Endometrial microvascular endothelial cells (primary cell): ENCODE measurements around the gene ANKRD55. TPM values are rescaled to one million over a fixed set of nuclear protein-coding genes. Genes with fewer than 3 reads are reported as not detected.
"Not testable (repeated sequence)": the region's sequence is repeated elsewhere in the genome, so short reads cannot be mapped to it uniquely, and the experiment has no call there.

Experiments used
- in situ Hi-C: cut with HindIII; loops from 2 replicates; pipeline ENCODE4 v1.10.0; 2017; ENCODE audit warnings: low sequenced_read_pairs, low pct_unique_long_range_greater_than_20kb; ENCODE audit errors: inconsistent ontology term
- total RNA-seq: library from RNA; depleted of rRNA; stranded (reverse); fragments of >200 nt; gene quantifications from one replicate; pipeline ENCODE4 v1.2.3, GENCODE V29; 2015; ENCODE audit errors: inconsistent ontology term

The ANKRD55 gene
- total RNA-seq = 0.84 TPM

DNA sequence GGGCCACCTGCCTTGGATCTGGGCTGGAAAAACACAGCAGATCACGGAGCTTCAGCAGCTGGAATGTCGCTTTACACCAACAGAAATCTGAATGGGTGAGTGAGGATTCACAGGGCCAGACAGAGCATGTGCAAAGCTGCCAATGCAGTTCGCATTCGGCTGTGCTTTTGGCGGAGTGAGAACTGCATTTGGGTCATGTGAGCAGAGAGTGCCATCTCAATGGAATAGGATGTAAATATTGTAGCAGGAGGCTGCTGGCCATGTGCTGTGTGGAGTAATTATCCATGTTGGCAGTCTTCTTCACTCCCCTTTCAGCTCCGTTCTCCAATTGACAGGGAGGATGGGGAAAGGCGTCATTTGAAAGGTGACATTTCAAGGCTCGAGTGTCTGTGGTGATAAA, at the start of gene ANKRD55:
Gene ANKRD55 (minus strand): TSS at position 101 of the 400 bp plus-strand sequence. CDS start 417 bp downstream, outside the sequence.
- in situ Hi-C loops = no loop called here

DNA sequence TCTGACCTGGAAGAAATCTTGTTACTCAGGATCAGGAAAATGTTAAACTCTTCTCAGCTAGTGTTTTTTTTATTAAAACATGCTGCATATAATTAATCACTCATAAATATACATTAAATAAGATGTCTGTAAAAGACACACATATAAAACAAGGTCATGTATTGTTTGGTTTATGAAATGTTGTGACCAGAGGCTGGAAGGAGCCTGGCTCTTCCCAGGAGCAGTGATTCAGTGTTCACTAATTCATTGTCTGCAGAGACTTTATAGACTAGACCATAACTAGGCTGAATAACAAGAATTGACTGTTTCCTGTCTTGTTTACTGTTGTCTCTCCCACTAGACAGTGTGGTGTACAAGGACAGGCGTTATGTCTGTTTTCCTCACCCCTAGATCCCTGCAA, 49.1 kb upstream of the ANKRD55 start:
- in situ Hi-C loops = no loop called here

DNA sequence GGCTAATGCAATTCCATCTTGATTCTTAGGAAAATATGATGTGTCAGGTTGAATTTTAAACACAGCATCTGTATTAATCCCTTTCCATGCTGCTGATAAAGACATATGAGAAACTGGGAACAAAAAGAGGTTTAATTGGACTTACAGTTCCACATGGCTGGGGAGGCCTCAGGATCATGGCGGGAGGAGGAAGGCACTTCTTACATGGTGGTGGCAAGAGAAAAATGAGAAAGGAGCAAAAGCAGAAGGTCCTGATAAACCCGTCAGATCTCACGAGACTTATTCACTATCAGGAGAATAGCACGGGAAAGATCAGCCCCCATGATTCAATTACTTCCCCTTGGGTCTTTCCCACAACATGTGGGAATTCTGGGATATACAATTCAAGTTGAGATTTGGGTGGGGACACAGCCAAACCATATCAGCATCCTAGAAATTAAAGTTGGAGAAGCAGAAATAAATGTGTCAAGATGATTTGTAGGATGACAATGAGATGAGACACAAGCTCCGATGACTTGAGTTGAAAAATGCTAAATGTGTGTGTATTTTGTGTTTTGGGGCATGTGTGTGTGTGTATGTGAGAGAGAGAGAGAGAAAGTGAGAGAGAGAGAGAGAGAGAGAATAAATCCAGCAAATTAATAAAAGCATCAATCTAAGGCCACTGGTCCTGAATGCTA, 48.5 kb upstream of the ANKRD55 start:
- in situ Hi-C loops = no loop called here

GRCh38 chr5:56279979-56280378, 46.8 kb upstream of the ANKRD55 start:
- in situ Hi-C loops = no loop called here

DNA sequence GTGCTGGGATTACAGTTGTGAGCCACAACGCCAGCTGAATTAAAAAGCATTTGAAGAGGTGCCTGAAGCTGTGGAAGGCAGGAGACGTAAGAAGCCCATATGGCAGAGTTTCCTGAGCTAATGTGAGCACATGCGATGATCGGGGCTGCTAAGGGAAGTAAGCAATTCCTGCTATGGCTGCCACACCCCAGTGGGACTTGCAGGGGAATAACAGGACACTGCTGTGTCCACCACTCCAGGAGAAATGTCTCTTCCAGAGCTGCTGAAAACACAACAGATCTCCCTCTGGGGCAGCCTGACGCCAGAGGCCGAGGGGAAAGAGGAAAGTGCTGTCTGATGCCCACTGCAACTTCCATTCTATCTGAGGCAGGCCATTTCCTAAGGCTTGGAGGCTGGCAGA, 46.2 kb upstream of the ANKRD55 start:
- in situ Hi-C loops = no loop called here

DNA sequence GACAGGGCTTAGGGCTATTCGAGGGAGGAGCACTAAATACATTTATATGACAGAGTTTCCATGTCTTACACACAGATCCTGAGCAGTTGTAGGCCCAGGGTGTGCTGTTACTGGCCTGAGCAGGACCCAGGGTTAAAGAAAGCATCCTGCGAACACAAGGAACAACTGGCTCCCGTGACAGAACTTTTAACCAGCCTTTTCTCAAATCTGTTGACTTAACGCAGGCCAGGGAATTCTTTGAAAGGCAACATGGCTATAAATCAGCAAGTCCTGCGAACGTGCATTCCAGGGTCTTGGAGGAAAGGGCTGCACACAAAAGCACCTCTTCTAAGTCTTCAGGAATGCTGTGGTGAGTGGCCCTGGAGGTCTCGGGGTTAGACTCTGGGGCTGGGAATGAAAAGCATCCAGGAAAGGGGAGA, 45.2 kb upstream of the ANKRD55 start:
- in situ Hi-C loops = no loop called here

DNA sequence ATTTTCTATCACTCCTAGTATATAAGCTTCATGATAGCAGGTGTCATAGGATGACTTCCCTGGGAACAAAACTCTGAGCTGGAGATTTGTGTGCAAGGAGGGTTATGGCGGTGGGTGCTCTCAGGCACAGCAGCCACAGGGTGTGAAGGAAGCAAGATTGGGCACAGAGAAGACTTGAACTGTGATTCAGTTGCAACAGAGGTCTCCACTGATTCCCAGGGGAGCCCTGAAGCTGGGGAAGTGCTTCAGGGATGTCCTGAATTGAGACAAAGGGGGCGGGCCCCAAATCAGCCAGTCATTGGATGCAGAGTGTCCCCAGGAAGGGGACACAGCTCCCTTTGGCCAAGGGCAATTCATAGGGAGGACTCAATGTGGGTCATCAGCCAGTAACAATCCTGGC, 44.4 kb upstream of the ANKRD55 start:
- in situ Hi-C loops = no loop called here

- in situ Hi-C loops = no loop called here
These were observed 40.3 kb upstream of the ANKRD55 start for GRCh38 chr5:56273376-56273955.

DNA sequence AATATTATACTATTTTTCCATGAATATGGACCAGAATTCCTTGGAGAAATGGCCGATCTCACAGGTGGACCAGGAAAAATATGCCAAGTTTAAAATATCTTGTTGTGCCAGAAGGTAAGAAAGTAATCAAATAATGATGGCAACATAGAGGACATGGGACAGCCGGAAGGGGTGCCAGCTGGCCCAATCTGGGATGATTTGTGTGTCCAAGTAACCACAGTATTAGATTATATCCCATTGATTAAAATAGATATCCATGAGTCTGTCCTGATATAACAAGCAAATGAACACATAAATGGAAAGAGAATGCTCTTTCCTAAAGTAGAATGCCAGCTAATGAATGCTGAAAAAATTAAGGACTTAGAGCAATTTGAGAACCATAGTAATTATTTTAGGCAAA, 39.6 kb upstream of the ANKRD55 start:
- in situ Hi-C loops = no loop called here

- in situ Hi-C loops = no loop called here
These were observed 37.6 kb upstream of the ANKRD55 start for GRCh38 chr5:56270568-56271392.

DNA sequence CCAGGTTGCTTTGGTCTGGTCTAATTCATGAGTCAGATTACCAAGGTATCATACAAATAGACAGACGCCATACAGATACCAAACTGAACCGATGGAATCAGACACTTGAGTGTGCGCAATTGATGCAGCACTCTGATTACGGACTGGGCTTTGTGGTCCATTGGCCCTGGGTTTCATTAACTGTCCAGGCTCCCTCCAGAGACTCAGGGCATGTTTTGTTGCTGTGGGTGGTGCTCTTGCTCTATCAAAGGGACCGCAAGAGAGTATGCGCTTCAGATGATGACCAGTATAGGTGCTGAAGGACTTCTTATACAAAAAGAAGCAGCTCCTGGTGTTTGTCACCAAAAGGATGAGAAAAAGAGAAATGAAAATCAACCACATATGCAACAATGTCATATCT, 36.9 kb upstream of the ANKRD55 start:
- in situ Hi-C loops = no loop called here

GRCh38 chr5:56269216-56269927, 36.2 kb upstream of the ANKRD55 start:
- in situ Hi-C loops = no loop called here

- in situ Hi-C loops = not testable (repeated sequence)
These were observed 35.6 kb upstream of the ANKRD55 start for GRCh38 chr5:56268707-56269106.

DNA sequence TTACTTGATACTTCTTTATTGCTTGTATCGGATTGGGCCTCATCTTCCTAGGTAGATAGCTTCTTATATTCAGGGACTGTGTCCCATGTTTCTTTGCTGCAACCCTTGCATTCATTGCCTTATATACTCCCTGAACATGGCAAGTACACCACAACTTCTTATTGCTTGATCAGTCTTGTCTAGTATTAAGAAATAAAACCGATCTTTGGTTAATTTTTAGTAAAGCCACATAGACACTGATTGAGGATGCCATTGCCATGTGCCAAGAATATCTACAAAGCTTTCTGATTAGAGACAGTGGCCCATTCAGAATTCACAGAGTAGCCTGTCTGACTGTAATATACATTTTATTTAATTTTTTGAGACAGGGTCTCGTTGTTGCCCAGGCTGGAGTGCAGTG, 34.7 kb upstream of the ANKRD55 start:
- in situ Hi-C loops = no loop called here

DNA sequence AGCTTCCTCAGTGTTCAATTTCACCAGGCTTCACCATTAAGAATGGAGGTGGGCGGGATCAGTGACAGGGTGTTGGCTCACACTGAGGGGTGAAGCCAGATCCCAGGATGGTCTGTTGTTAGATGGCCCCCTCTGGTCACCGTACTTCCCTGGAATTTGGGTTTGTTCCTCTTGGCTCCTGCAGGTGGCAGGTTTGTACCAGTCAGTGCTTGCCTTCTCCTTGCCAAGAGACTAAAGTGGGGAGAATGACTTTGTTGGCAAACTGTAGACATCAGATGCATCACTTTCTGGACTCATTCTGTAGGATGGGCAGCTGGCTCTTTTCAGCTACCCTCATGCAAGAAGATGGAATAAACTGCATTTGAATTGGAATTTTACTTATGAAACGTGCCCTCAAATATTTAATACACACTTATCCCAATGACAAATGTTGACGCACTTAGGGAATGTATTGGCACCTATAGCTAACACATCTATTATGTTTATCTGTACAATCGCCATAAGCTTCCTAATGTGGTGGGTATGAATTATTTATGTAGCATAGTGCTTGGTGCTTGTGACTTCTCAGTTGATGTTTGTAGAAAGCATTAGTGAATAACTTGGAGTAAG, 31.4 kb upstream of the ANKRD55 start:
- in situ Hi-C loops = no loop called here

- in situ Hi-C loops = no loop called here
These were observed 29.1 kb upstream of the ANKRD55 start for GRCh38 chr5:56262279-56262678.

GRCh38 chr5:56259002-56259511, 25.9 kb upstream of the ANKRD55 start:
- in situ Hi-C loops = no loop called here

DNA sequence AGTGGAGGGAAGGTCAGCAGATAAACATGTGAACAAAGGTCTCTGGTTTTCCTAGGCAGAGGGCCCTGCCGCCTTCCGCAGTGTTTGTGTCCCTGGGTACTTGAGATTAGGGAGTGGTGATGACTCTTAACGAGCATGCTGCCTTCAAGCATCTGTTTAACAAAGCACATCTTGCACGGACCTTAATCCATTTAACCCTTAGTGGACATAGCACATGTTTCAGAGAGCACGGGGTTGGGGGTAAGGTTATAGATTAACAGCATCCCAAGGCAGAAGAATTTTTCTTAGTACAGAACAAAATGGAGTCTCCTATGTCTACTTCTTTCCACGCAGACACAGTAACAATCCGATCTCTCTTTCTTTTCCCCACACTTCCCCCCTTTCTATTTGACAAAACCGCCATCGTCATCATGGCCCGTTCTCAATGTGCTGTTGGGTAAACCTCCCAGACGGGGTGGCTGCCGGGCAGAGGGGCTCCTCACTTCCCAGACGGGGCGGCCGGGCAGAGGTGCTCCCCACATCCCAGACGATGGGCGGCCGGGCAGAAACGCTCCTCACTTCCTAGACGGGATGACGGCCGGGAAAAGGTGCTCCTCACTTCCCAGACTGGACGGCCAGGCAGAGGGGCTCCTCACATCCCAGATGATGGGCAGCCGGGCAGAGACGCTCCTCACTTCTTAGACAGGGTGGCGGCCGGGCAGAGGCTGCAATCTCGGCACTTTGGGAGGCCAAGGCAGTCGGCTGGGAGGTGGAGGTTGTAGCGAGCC, 24.8 kb upstream of the ANKRD55 start:
- in situ Hi-C loops = not testable (repeated sequence)
